Measurements from ENCODE around the gene APLP2.

Gene APLP2

GRCh38 chr11:130159657-130160497 is 90.2 kb downstream of the APLP2 start, which contains the start of gene ST14:
Gene ST14 (plus strand): TSS chr11:130159782. CDS start chr11:130159980, 198 bp downstream.
- in situ Hi-C loops (cut with MboI; ENCODE audit: low sequenced_read_pairs, unreplicated experiment): no loop called here
- no peak for TF ChIP-seq CTCF (IDR thresholded peaks at IDR 0.05; ENCODE audit: borderline replicate concordance, control extremely low read depth, extremely low read depth, insufficient read depth, missing control alignments)
- DNase-seq (ENCODE audit: low spot score): peak; percentile 74

GRCh38 chr11:130160498-130161155 is 90.9 kb downstream of the APLP2 start:
- no peak for DNase-seq (ENCODE audit: low spot score)
- TF ChIP-seq CTCF (IDR thresholded peaks at IDR 0.05; ENCODE audit: borderline replicate concordance, control extremely low read depth, extremely low read depth, insufficient read depth, missing control alignments): no peak
- in situ Hi-C loops (cut with MboI; ENCODE audit: low sequenced_read_pairs, unreplicated experiment): no loop called here

- no peak for TF ChIP-seq CTCF (IDR thresholded peaks at IDR 0.05; ENCODE audit: borderline replicate concordance, control extremely low read depth, extremely low read depth, insufficient read depth, missing control alignments)
- in situ Hi-C loops (cut with MboI; ENCODE audit: low sequenced_read_pairs, unreplicated experiment): no loop called here
- no peak for DNase-seq (ENCODE audit: low spot score)
These were observed 91.9 kb downstream of the APLP2 start for GRCh38 chr11:130161441-130162145.

GRCh38 chr11:130162733-130163132 is 93.0 kb downstream of the APLP2 start:
- in situ Hi-C loops (cut with MboI; ENCODE audit: low sequenced_read_pairs, unreplicated experiment): no loop called here
- no peak for DNase-seq (ENCODE audit: low spot score)
- TF ChIP-seq CTCF (IDR thresholded peaks at IDR 0.05; ENCODE audit: borderline replicate concordance, control extremely low read depth, extremely low read depth, insufficient read depth, missing control alignments): no peak

- no peak for TF ChIP-seq CTCF (IDR thresholded peaks at IDR 0.05; ENCODE audit: borderline replicate concordance, control extremely low read depth, extremely low read depth, insufficient read depth, missing control alignments)
- no peak for DNase-seq (ENCODE audit: low spot score)
- in situ Hi-C loops (cut with MboI; ENCODE audit: low sequenced_read_pairs, unreplicated experiment): no loop called here
These were observed 93.9 kb downstream of the APLP2 start for GRCh38 chr11:130163346-130164220.

GRCh38 chr11:130164221-130164570 is 94.5 kb downstream of the APLP2 start:
- TF ChIP-seq CTCF (IDR thresholded peaks at IDR 0.05; ENCODE audit: borderline replicate concordance, control extremely low read depth, extremely low read depth, insufficient read depth, missing control alignments): no peak
- DNase-seq (ENCODE audit: low spot score): no peak
- in situ Hi-C loops (cut with MboI; ENCODE audit: low sequenced_read_pairs, unreplicated experiment): no loop called here

All from GM13976 (cell line).